Tibial nerve (tissue), 4 donors: ENCODE data around the gene SLC39A10.

ENCODE experiments used
- CTCF ChIP-seq, 5 experiments: fragments of 200-600 bp in 3 of 5; fragments of 450-650 bp in 2 of 5; sonication (generic) in 3 of 5; IDR thresholded peaks; one replicate each; pipeline ENCODE4 v1.5.1; 2016 to 2019; ENCODE audit warnings: antibody characterized with exemption in 5 of 5, mild to moderate bottlenecking in 3 of 5, moderate library complexity in 2 of 5
- EP300 ChIP-seq, 2 donors: sonication (generic); formaldehyde crosslinking; IDR thresholded peaks; one replicate each; pipeline ENCODE4 v1.6.1; 2017; ENCODE audit warnings: antibody characterized with exemption in 2 of 2, mild to moderate bottlenecking in 1 of 2
- POLR2A ChIP-seq, 2 donors: fragments of 450-650 bp; IDR thresholded peaks; one replicate each; pipeline ENCODE4 v1.6.1; 2017; ENCODE audit warnings: antibody characterized with exemption in 2 of 2, mild to moderate bottlenecking in 2 of 2, moderate library complexity in 2 of 2

- TF ChIP-seq POLR2A (IDR thresholded peaks at IDR 0.05) (no peak), CTCF (IDR thresholded peaks at IDR 0.05) (no peak), EP300 (IDR thresholded peaks at IDR 0.05) (no peak)
Measured at GRCh38 chr2:195766691-195767090, 109.7 kb downstream of the SLC39A10 start.
